Measurements from ENCODE around the gene TMEM184A.
A peak's percentile ranks its signal among the peaks of the same experiment; 100 is the strongest.

Gene TMEM184A

DNA sequence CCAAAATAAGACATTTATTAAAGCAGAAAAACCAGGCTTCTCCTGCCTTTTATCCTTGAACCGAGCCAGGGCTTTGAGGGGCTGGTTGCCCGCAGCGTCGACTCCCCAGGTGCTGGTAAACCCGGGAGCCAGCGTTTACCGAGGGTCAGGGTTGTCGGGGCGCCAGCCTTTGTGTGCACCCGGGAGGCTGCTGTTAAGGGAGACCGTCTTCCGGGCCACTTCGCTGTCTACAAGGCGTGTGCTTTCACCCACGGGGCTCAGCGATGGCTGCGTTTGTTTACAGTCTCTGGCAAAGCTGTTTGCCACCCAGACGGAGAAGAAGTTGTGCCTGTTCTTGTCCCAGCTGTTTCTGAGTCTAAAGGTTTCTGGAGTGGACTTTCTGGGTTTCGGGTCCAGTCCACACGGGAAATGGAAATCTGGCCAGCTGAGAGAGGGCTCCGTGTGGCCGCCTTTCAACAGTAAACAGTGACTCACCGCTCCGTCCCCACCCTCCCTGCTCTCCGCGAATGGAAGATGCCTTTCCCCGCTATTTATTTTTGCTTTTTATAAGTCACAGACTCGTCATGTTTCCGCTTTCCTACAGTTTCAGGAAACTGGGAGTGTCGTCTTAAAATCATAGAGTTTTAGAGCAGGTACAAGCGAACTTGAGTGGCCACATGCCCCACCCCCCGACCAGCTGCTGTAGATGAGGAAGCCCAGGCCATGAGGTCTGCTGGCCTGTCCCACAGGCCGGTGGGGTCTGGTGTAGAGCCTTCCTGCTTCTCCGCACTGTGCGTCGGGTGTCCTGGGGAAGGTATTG is 23.4 kb downstream of the TMEM184A start:
- in situ Hi-C loops (cut with HindIII; ENCODE audit: low sequenced_read_pairs): no loop called here
- peak overlapping the region; percentile 68 for H3K4me3 ChIP-seq (ENCODE audit: low read depth, low read length)
- TF ChIP-seq CTCF (IDR thresholded peaks at IDR 0.05; ENCODE audit: low read depth, low read length): no peak
- peak; percentile 95 for DNase-seq (ENCODE audit: low read depth, low spot score)

DNA sequence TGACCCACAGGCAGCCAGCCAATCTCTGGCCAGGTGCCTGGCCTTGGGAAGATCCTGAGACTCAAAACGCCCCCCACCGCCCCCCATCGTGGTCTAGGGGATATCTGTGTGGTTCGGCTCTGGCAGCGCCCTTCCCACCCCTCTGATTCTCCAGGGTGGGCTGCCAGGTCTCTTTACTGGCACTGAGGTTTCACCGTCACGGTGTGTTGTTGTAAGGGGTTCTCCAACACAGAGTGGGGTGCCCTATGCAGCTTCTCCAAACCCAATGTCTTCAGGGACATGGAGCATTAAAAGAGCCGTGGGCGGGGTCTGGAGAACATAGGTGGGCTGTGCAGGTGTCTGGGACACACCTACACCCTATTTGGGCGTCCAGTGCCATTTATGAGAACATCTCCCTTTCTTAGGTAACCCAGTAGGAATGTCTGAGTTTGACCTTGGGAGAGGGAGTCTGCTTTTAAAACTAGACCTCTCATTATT is 24.0 kb downstream of the TMEM184A start:
- in situ Hi-C loops (cut with HindIII; ENCODE audit: low sequenced_read_pairs): no loop called here
- no peak for TF ChIP-seq CTCF (IDR thresholded peaks at IDR 0.05; ENCODE audit: low read depth, low read length)
- H3K4me3 ChIP-seq (ENCODE audit: low read depth, low read length): peak overlapping the region; percentile 68
- no peak for DNase-seq (ENCODE audit: low read depth, low spot score)

GRCh38 chr7:1531263-1531978 is 24.6 kb downstream of the TMEM184A start:
- peak overlapping the region; percentile 68 for H3K4me3 ChIP-seq (ENCODE audit: low read depth, low read length)
- peak; percentile 42 for DNase-seq (ENCODE audit: low read depth, low spot score)
- in situ Hi-C loops (cut with HindIII; ENCODE audit: low sequenced_read_pairs): no loop called here
- TF ChIP-seq CTCF (IDR thresholded peaks at IDR 0.05; ENCODE audit: low read depth, low read length): no peak

DNA sequence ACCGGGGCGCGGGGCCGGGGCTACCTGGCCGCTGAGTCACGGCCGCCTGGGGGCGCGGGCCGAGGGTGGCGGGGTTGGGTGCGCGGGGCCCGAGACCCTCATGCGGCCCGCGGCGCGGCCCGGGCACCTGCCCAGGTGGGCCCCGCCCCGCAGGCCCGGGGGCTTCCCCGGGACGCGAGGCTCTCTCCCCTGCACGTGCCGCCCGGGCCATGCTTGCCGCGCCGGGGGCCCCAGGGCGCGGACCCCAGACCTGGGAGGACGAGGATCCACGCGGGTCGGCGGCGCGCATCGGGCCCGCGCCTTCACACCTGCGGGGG is 25.1 kb downstream of the TMEM184A start:
- DNase-seq (ENCODE audit: low read depth, low spot score): no peak
- TF ChIP-seq CTCF (IDR thresholded peaks at IDR 0.05; ENCODE audit: low read depth, low read length): no peak
- in situ Hi-C loops (cut with HindIII; ENCODE audit: low sequenced_read_pairs): no loop called here
- peak overlapping the region; percentile 68 for H3K4me3 ChIP-seq (ENCODE audit: low read depth, low read length)

DNA sequence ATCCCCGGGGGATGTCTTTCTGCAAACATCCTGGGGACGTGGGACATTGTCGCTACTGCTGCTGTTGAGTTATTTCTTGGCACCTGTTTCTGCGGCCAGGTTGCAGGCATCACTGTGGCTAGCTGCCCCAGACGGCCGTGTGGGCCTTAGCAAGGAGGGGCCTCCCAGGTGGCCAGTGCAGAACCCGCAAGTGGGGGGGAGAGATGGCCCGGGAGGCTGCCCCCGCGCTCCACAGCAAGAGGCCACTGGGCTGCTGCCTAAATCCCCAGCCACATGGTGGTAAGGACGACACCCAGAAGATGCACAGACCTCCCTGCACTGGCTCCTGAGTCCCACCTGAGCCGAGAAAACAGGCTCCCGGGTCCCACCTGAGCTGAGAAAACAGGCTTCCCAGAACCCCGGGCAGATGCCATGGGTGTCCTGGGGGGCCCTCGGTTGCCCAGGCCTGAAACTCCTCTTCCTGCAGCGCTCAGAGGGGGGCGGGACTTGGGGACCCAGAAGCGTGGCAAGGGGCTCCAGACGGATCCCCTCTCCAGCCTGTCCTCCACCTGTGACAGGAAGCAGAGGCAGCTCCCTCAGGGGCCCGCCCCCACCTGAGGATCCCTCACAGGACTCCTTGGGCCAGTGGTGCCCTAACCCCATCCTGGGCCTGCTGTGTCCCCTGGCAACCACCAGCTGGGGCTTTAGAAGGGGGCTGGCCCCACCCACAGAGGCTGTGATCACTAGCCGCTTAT is 26.5 kb downstream of the TMEM184A start:
- in situ Hi-C loops (cut with HindIII; ENCODE audit: low sequenced_read_pairs): no loop called here
- no peak overlapping the region for H3K4me3 ChIP-seq (ENCODE audit: low read depth, low read length)
- no peak for DNase-seq (ENCODE audit: low read depth, low spot score)
- TF ChIP-seq CTCF (IDR thresholded peaks at IDR 0.05; ENCODE audit: low read depth, low read length): no peak

- no peak for TF ChIP-seq CTCF (IDR thresholded peaks at IDR 0.05; ENCODE audit: low read depth, low read length)
- DNase-seq (ENCODE audit: low read depth, low spot score): no peak
- no peak overlapping the region for H3K4me3 ChIP-seq (ENCODE audit: low read depth, low read length)
- in situ Hi-C loops (cut with HindIII; ENCODE audit: low sequenced_read_pairs): no loop called here
Measured at GRCh38 chr7:1526271-1526754, 29.7 kb downstream of the TMEM184A start.
